Endothelial cell of hepatic sinusoid (primary cell): ENCODE measurements around the gene PRR5L.

Source experiments
- in situ Hi-C: cut with HindIII; loops from 2 replicates; pipeline ENCODE4 v1.10.0; 2017; ENCODE audit warnings: low sequenced_read_pairs

PRR5L gene

GRCh38 chr11:36274414-36274813 lies 21.7 kb upstream of the PRR5L start:
- in situ Hi-C loops = loop anchor here (25.0 kb wide), 1 partner anchor 787 kb away; no protein-coding TSS in a partner anchor

GRCh38 chr11:36278531-36279282 lies 17.4 kb upstream of the PRR5L start:
- in situ Hi-C loops = no loop called here

- in situ Hi-C loops = no loop called here
Measured at GRCh38 chr11:36280531-36280930, 15.6 kb upstream of the PRR5L start.

- in situ Hi-C loops = no loop called here
Measured at GRCh38 chr11:36281850-36282249, 14.2 kb upstream of the PRR5L start.

GRCh38 chr11:36282926-36283325 lies 13.2 kb upstream of the PRR5L start:
- in situ Hi-C loops = no loop called here

- in situ Hi-C loops = no loop called here
Measured at GRCh38 chr11:36288442-36289225, 7.5 kb upstream of the PRR5L start.

GRCh38 chr11:36289226-36289852 lies 6.7 kb upstream of the PRR5L start, which contains the start of gene COMMD9:
Gene COMMD9 (minus strand): TSS chr11:36289424. CDS start chr11:36289412, 12 bp downstream.
- in situ Hi-C loops = no loop called here

- in situ Hi-C loops = loop anchor here (5.0 to 10.0 kb wide), 2 partner anchors 52 to 90 kb away; no protein-coding TSS in a partner anchor
Measured at GRCh38 chr11:36292311-36292722, 3.8 kb upstream of the PRR5L start.

GRCh38 chr11:36296884-36297543 lies 926 bp downstream of the PRR5L start:
- in situ Hi-C loops = loop anchor here (5.0 to 10.0 kb wide), 2 partner anchors 48 to 190 kb away; no protein-coding TSS in a partner anchor

GRCh38 chr11:36300650-36301049 lies 4.6 kb downstream of the PRR5L start:
- in situ Hi-C loops = no loop called here

GRCh38 chr11:36304351-36304750 lies 8.3 kb downstream of the PRR5L start:
- in situ Hi-C loops = no loop called here

- in situ Hi-C loops = no loop called here
Measured at GRCh38 chr11:36305047-36305446, 9.0 kb downstream of the PRR5L start.

- in situ Hi-C loops = no loop called here
Measured at GRCh38 chr11:36306888-36307287, 10.8 kb downstream of the PRR5L start.

GRCh38 chr11:36308577-36308976 lies 12.5 kb downstream of the PRR5L start:
- in situ Hi-C loops = no loop called here

- in situ Hi-C loops = no loop called here
Measured at GRCh38 chr11:36309779-36310178, 13.7 kb downstream of the PRR5L start.

- in situ Hi-C loops = no loop called here
Measured at GRCh38 chr11:36311926-36312595, 16.0 kb downstream of the PRR5L start.

- in situ Hi-C loops = no loop called here
Measured at GRCh38 chr11:36312611-36313472, 16.8 kb downstream of the PRR5L start.

GRCh38 chr11:36313750-36314433 lies 17.8 kb downstream of the PRR5L start:
- in situ Hi-C loops = no loop called here

- in situ Hi-C loops = no loop called here
Measured at GRCh38 chr11:36314434-36314767, 18.3 kb downstream of the PRR5L start.
